Measurements from ENCODE around the gene CHD9. TPM values are rescaled to one million over a fixed set of nuclear protein-coding genes. Genes with fewer than 3 reads are reported as not detected.
A peak's percentile ranks its signal among the peaks of the same experiment; 100 is the strongest.

The CHD9 gene
- total RNA-seq, 1 experiment from 2014 or later, result 18.9 TPM

GRCh38 chr16:53372992-53373871 is 318.4 kb downstream of the CHD9 start:
- TF ChIP-seq MAX (IDR thresholded peaks at IDR 0.05) (peak; percentile 70), ZFX (IDR thresholded peaks at IDR 0.05) (peak; percentile 38; the same call in 1 of the 2 replicates), CTCF (IDR thresholded peaks at IDR 0.05 in 2 of 3, conservative IDR thresholded peaks at IDR 0.05 in 1 of 3; ENCODE audit: borderline replicate concordance in 1 of 3, insufficient read depth in 1 of 3, low read depth in 2 of 3, low read length in 2 of 3) (no peak), REST (IDR thresholded peaks at IDR 0.05; ENCODE audit: low read depth) (no peak), POLR2AphosphoS5 (IDR thresholded peaks at IDR 0.05; ENCODE audit: low read depth, low read length) (peak; percentile 48; the same call in 1 of the 2 replicates), TCF7L2 (IDR thresholded peaks at IDR 0.05; ENCODE audit: borderline replicate concordance, extremely low read depth, insufficient read depth, insufficient read length) (peak; percentile 41)
- no peaks in the 10 kb centered on the region for H4K20me1 ChIP-seq (ENCODE audit: insufficient read depth)
- peak; percentile 35 for DNase-seq (ENCODE audit: low read depth, low spot score)
- H3K9me2 ChIP-seq (ENCODE audit: insufficient read depth), result no peaks in the 10 kb centered on the region
- peak overlapping the region; percentile 54 for H2AFZ ChIP-seq (ENCODE audit: low read depth, low read length, poor library complexity, severe bottlenecking)
- no peaks in the 10 kb centered on the region for H3K9me3 ChIP-seq (ENCODE audit: control insufficient read depth in 1 of 2, insufficient read depth in 1 of 2, low read depth in 1 of 2, low read length in 2 of 2)
- TSS peak; percentile 24 for BruUV-seq (replicated peaks)
- peak overlapping the region; percentile 44 for H3K27ac ChIP-seq (ENCODE audit: low read depth, low read length)
- RAD21 ChIA-PET (ENCODE audit: low non-redundant PET in 1 of 2, low total read pairs in 2 of 2, uncharacterized antibody in 2 of 2, unreplicated experiment in 2 of 2), result no interaction called here
- peak overlapping the region; percentile 88 for H3K4me2 ChIP-seq (ENCODE audit: low read length)
- CTCF ChIA-PET, result no interaction called here
- peak; percentile 96 for ATAC-seq
- H3K27me3 ChIP-seq (ENCODE audit: insufficient read depth, low read length), result no peaks in the 10 kb centered on the region; the same call in 1 of the 2 replicates
- H3K4me1 ChIP-seq (ENCODE audit: control insufficient read depth in 1 of 2, insufficient read depth in 2 of 2, low read length in 2 of 2), result peaks cover 0 to 3% of the 10 kb centered on the region in 2 experiments; a peak in 2 of 4 replicates
- no peaks in the 10 kb centered on the region for H3K79me2 ChIP-seq (ENCODE audit: insufficient read depth, low read length)
- peak overlapping the region; percentile 48 for H3K9ac ChIP-seq (ENCODE audit: low read length)
- H3K36me3 ChIP-seq (ENCODE audit: control insufficient read depth in 1 of 2, insufficient read depth in 2 of 2, low read length in 2 of 2), result no peaks in the 10 kb centered on the region
- peak overlapping the region; percentile 49 to 62 for H3K4me3 ChIP-seq (replicated peaks in 1 of 2; ENCODE audit: low read depth in 1 of 2, low read length in 2 of 2)
- POLR2A ChIA-PET, result no interaction called here
- intact Hi-C loops (cut with micrococcal nuclease), result no loop called here

Data from HCT116 (cell line).